PC-3 (cell line): ENCODE measurements around the gene AGBL3. TPM values are rescaled to one million over a fixed set of nuclear protein-coding genes. Genes with fewer than 3 reads are reported as not detected.

ENCODE experiments used
- ATAC-seq: fragments of 200-7000 bp; cut with Tn5 transposase; 2 replicates; pipeline ENCODE4 v1.9.1; 2020; ENCODE audit warnings: mild to moderate bottlenecking, moderate library complexity
- BruUV-seq: library from RNA; stranded (reverse); fragments of 400-500 nt; replicated peaks from 2 replicates; lab custom pipeline; 2021; lab: Mats Ljungman, UMichigan
- CTCF ChIA-PET: fragments of 300-600 bp; sonication (Branson Sonifier 250); formaldehyde crosslinking; loops from one replicate; lab custom pipeline; 2022; ENCODE audit warnings: antibody characterized with exemption; lab: Charles Lee
- POLR2A ChIA-PET: fragments of 300-600 bp; sonication (Branson Sonifier 250); formaldehyde crosslinking; loops from one replicate; lab custom pipeline; 2022; ENCODE audit warnings: antibody characterized with exemption; ENCODE audit not compliant: unreplicated experiment; lab: Charles Lee
- DNase-seq: peaks from one replicate; pipeline ENCODE4 v3.0.0-alpha.2; 2015
- H2AFZ ChIP-seq: fragments of 300-600 bp; sonication (generic); 2 replicates; pipeline ENCODE4 v1.6.0; 2016; ENCODE audit warnings: antibody characterized with exemption, low read length
- H3F3A ChIP-seq: fragments of 300-600 bp; sonication (generic); one replicate; pipeline ENCODE4 v1.6.0; 2017; ENCODE audit warnings: antibody characterized with exemption, low read length, control low read depth, mild to moderate bottlenecking; ENCODE audit not compliant: unreplicated experiment
- H3K27ac ChIP-seq: fragments of 300-600 bp; sonication (generic); 2 replicates; pipeline ENCODE4 v1.5.1; 2016; ENCODE audit warnings: mild to moderate bottlenecking, low read length
- H3K27me3 ChIP-seq: fragments of 300-600 bp; sonication (generic); 2 replicates; pipeline ENCODE4 v1.6.1; 2016; ENCODE audit warnings: low read length, mixed read lengths
- H3K36me3 ChIP-seq: fragments of 300-600 bp; sonication (generic); 2 replicates; pipeline ENCODE4 v1.6.1; 2016; ENCODE audit warnings: low read depth, mixed run types, low read length, mixed read lengths
- H3K4me1 ChIP-seq: fragments of 300-600 bp; sonication (generic); 2 replicates; pipeline ENCODE4 v1.5.1; 2016; ENCODE audit warnings: low read length; ENCODE audit not compliant: insufficient read depth
- H3K4me2 ChIP-seq: fragments of 300-600 bp; sonication (generic); 2 replicates; pipeline ENCODE4 v1.6.0; 2016; ENCODE audit warnings: low read length
- H3K4me3 ChIP-seq: fragments of 300-600 bp; sonication (generic); 2 replicates; pipeline ENCODE4 v1.5.1; 2016; ENCODE audit warnings: mild to moderate bottlenecking, low read length, mixed read lengths
- H3K79me2 ChIP-seq: fragments of 300-600 bp; sonication (generic); 2 replicates; pipeline ENCODE4 v1.6.1; 2017; ENCODE audit warnings: low read length, mixed read lengths
- H3K9ac ChIP-seq: fragments of 300-600 bp; sonication (generic); 2 replicates; pipeline ENCODE4 v1.6.0; 2016; ENCODE audit warnings: mild to moderate bottlenecking, low read length
- H3K9me2 ChIP-seq: fragments of 300-600 bp; sonication (generic); replicated peaks from 2 replicates; pipeline ENCODE4 v1.6.1; 2016; ENCODE audit warnings: mixed run types, low read length, mixed read lengths
- H3K9me3 ChIP-seq: fragments of 300-600 bp; sonication (generic); 2 replicates; pipeline ENCODE4 v1.6.1; 2016; ENCODE audit warnings: low read length, mixed read lengths
- H4K20me1 ChIP-seq: fragments of 300-600 bp; sonication (generic); 2 replicates; pipeline ENCODE4 v1.6.1; 2016; ENCODE audit warnings: low read length, mixed read lengths
- CTCF ChIP-seq: fragments of 300-600 bp; sonication (generic); conservative IDR thresholded peaks from 2 replicates; pipeline ENCODE4 v1.5.1; 2017; ENCODE audit warnings: antibody characterized with exemption, low read depth, mild to moderate bottlenecking, low read length
- EZH2 ChIP-seq: fragments of 300-600 bp; sonication (generic); IDR thresholded peaks from one replicate; pipeline ENCODE4 v1.6.1; 2017; ENCODE audit warnings: antibody characterized with exemption, mild to moderate bottlenecking, low read length; ENCODE audit not compliant: unreplicated experiment
- EZH2phosphoT487 ChIP-seq: fragments of 300-600 bp; sonication (generic); IDR thresholded peaks from 2 replicates; pipeline ENCODE4 v1.6.1; 2018; ENCODE audit warnings: mild to moderate bottlenecking, antibody characterized with exemption, low read length, borderline replicate concordance
- intact Hi-C: fragments of 100-400 bp; cut with micrococcal nuclease; formaldehyde crosslinking; loops from 2 replicates; pipeline ENCODE4 v1.9.0; 2023
- total RNA-seq: library from RNA; depleted of rRNA; stranded (reverse); fragments of >200 nt; gene quantifications from 2 replicates; pipeline ENCODE4 v1.2.3, GENCODE V29; 2014

The AGBL3 gene
- total RNA-seq, 1 experiment from 2014 or later = 2.5 TPM

- ATAC-seq (no peak), DNase-seq (no peak)
- no peaks in the 10 kb centered on the region for H3F3A ChIP-seq
- BruUV-seq = no TSS peak
- ChIA-PET POLR2A (no interaction called here), CTCF (no interaction called here)
- no peak overlapping the region for H3K4me2 ChIP-seq
- no peak overlapping the region for H3K4me3 ChIP-seq
- no peaks in the 10 kb centered on the region for H3K27me3 ChIP-seq
- H3K27ac ChIP-seq = no peak overlapping the region
- no peaks in the 10 kb centered on the region for H3K79me2 ChIP-seq
- no peak overlapping the region for H3K9ac ChIP-seq
- TF ChIP-seq EZH2 = no peak
- no peak for TF ChIP-seq CTCF
- TF ChIP-seq EZH2phosphoT487 = no peak
- H3K4me1 ChIP-seq = no peaks in the 10 kb centered on the region
- peaks cover 19% of the 10 kb centered on the region for H3K36me3 ChIP-seq
- intact Hi-C loops = no loop called here
- H2AFZ ChIP-seq = no peak overlapping the region
- no peaks in the 10 kb centered on the region for H3K9me3 ChIP-seq
- H4K20me1 ChIP-seq = no peaks in the 10 kb centered on the region
- H3K9me2 ChIP-seq = no peaks in the 10 kb centered on the region
Measured at GRCh38 chr7:135161669-135162068, 175.4 kb downstream of the AGBL3 start.

- no peaks in the 10 kb centered on the region for H3K9me2 ChIP-seq
- TF ChIP-seq CTCF (no peak), EZH2phosphoT487 (no peak), EZH2 (no peak)
- no peaks in the 10 kb centered on the region for H3K4me1 ChIP-seq
- H2AFZ ChIP-seq = no peak overlapping the region
- DNase-seq (no peak), ATAC-seq (no peak)
- no peak overlapping the region for H3K27ac ChIP-seq
- peaks cover 27% of the 10 kb centered on the region for H3K36me3 ChIP-seq
- H3K4me2 ChIP-seq = no peak overlapping the region
- no peaks in the 10 kb centered on the region for H3F3A ChIP-seq
- no peaks in the 10 kb centered on the region for H3K9me3 ChIP-seq
- ChIA-PET CTCF (no interaction called here), POLR2A (no interaction called here)
- intact Hi-C loops = no loop called here
- no TSS peak for BruUV-seq
- no peaks in the 10 kb centered on the region for H4K20me1 ChIP-seq
- peaks cover 2% of the 10 kb centered on the region; the same call in 1 of the 2 replicates for H3K79me2 ChIP-seq
- H3K9ac ChIP-seq = no peak overlapping the region
- no peaks in the 10 kb centered on the region for H3K27me3 ChIP-seq
- H3K4me3 ChIP-seq = no peak overlapping the region
Measured at GRCh38 chr7:135162382-135163001, 176.2 kb downstream of the AGBL3 start.

- Histone ChIP-seq H3K4me3 (no peak overlapping the region), H3F3A (no peaks in the 10 kb centered on the region), H3K9ac (no peak overlapping the region), H3K9me2 (no peaks in the 10 kb centered on the region), H3K36me3 (peaks cover 38% of the 10 kb centered on the region), H3K27me3 (no peaks in the 10 kb centered on the region), H4K20me1 (no peaks in the 10 kb centered on the region), H3K4me1 (peaks cover 13% of the 10 kb centered on the region), H3K4me2 (no peak overlapping the region), H3K9me3 (no peaks in the 10 kb centered on the region), H2AFZ (no peak overlapping the region), H3K27ac (no peak overlapping the region), H3K79me2 (peaks cover 20% of the 10 kb centered on the region)
- TF ChIP-seq CTCF (no peak), EZH2phosphoT487 (no peak), EZH2 (no peak)
- DNase-seq = no peak
- intact Hi-C loops = no loop called here
- ChIA-PET CTCF (no interaction called here), POLR2A (interaction anchor here (0.5 to 0.6 kb wide), 2 partner anchors 40 to 213 kb away, joined by 3 to 5 read pairs; no protein-coding TSS in a partner anchor)
- no TSS peak for BruUV-seq
- no peak for ATAC-seq
Measured at GRCh38 chr7:135164357-135165061, 178.2 kb downstream of the AGBL3 start.
